Caco-2 (cell line): ENCODE data around the gene ERCC1. TPM values are rescaled to one million over a fixed set of nuclear protein-coding genes. Genes with fewer than 3 reads are reported as not detected.
A peak's percentile ranks its signal among the peaks of the same experiment; 100 is the strongest.

Experiments
- BruUV-seq: library from RNA; stranded (reverse); fragments of 400-500 nt; replicated peaks from 2 replicates; lab custom pipeline; 2021; lab: Mats Ljungman, UMichigan
- CTCF ChIA-PET: fragments of 300-600 bp; sonication (Branson Sonifier 250); formaldehyde crosslinking; loops from one replicate; lab custom pipeline; 2022; ENCODE audit warnings: antibody characterized with exemption; lab: Charles Lee
- POLR2A ChIA-PET: fragments of 300-600 bp; sonication (Branson Sonifier 250); formaldehyde crosslinking; loops from one replicate; lab custom pipeline; 2022; ENCODE audit warnings: antibody characterized with exemption; lab: Charles Lee
- DNase-seq, 2 experiments: peaks; one replicate each; pipeline versions ENCODE4 v3.0.0 to v3.0.0-alpha.2; 2020 to 2022
- H3K27me3 ChIP-seq: replicated peaks from 2 replicates; pipeline ENCODE4 v1.6.0; 2011; ENCODE audit warnings: low read length; ENCODE audit not compliant: control insufficient read depth, insufficient read depth
- H3K36me3 ChIP-seq: 2 replicates; pipeline ENCODE4 v1.5.1; 2011; ENCODE audit warnings: low read length; ENCODE audit not compliant: control insufficient read depth, insufficient read depth
- H3K4me1 ChIP-seq: fragments of 250-450 bp; sonication (Bioruptor Pico); 2 replicates; pipeline ENCODE4 v1.5.1; 2020; ENCODE audit warnings: mild to moderate bottlenecking
- H3K4me3 ChIP-seq: 2 replicates; pipeline ENCODE4 v1.5.1; 2011; ENCODE audit warnings: low read depth, mild to moderate bottlenecking, control low read depth, low read length
- H3K9me3 ChIP-seq: fragments of 250-450 bp; sonication (Bioruptor Pico); 2 replicates; pipeline ENCODE4 v1.5.1; 2020; ENCODE audit warnings: mild to moderate bottlenecking, moderate library complexity
- H3K27ac Mint-ChIP-seq: one replicate; pipeline ENCODE4 v1.8.0; 2022; ENCODE audit warnings: mixed read lengths; ENCODE audit not compliant: unreplicated experiment
- H3K27me3 Mint-ChIP-seq: one replicate; pipeline ENCODE4 v1.8.0; 2022; ENCODE audit warnings: mixed read lengths; ENCODE audit not compliant: insufficient read depth, unreplicated experiment
- H3K36me3 Mint-ChIP-seq: one replicate; pipeline ENCODE4 v1.8.0; 2022; ENCODE audit warnings: mild to moderate bottlenecking, mixed read lengths; ENCODE audit not compliant: insufficient read depth, unreplicated experiment
- H3K4me1 Mint-ChIP-seq: one replicate; pipeline ENCODE4 v1.8.0; 2022; ENCODE audit warnings: low read depth, mixed read lengths; ENCODE audit not compliant: unreplicated experiment
- H3K4me3 Mint-ChIP-seq: one replicate; pipeline ENCODE4 v1.8.0; 2022; ENCODE audit warnings: mild to moderate bottlenecking, moderate library complexity, mixed read lengths; ENCODE audit not compliant: unreplicated experiment
- H3K9me3 Mint-ChIP-seq: one replicate; pipeline ENCODE4 v1.8.0; 2022; ENCODE audit warnings: mixed read lengths; ENCODE audit not compliant: unreplicated experiment
- intact Hi-C: fragments of 100-400 bp; cut with micrococcal nuclease; formaldehyde crosslinking; loops from one replicate; pipeline ENCODE4 v1.10.0; 2022; ENCODE audit not compliant: unreplicated experiment
- total RNA-seq: library from RNA; stranded (reverse); gene quantifications from 2 replicates; pipeline ENCODE4 v1.2.3, GENCODE V29; 2022
- TF ChIP-seq, protein P1 (sequence below), 2 experiments: fragments of 200-600 bp in 1 of 2; IDR thresholded peaks; 1 replicate in 1 of 2; 2 replicates in 1 of 2; pipeline versions ENCODE4 v1.5.1 to v1.8.0; 2011 to 2022; ENCODE audit warnings: antibody characterized with exemption in 1 of 2, control low read depth in 1 of 2, inconsistent platforms in 1 of 2, low read depth in 1 of 2, low read length in 1 of 2, mild to moderate bottlenecking in 1 of 2, moderate library complexity in 1 of 2; ENCODE audit not compliant: insufficient read depth in 1 of 2, severe bottlenecking in 1 of 2, unreplicated experiment in 1 of 2

The ERCC1 gene
- total RNA-seq, 1 experiment from 2014 or later, result 51.0 TPM

DNA sequence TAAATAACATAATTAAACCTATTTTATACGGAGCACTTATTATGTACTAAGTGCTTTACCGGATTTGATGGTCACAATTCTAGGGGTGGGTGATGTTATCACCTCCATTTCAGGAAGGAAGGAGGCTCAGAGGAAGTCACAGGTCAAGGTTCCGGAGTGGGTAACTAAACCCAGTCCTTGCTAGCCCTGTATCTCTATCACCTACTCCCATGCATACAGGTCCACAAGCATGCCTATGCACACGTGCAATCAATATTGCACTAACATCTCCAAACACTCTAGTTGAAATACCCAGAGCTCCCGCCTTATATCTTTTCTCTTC is 26.3 kb upstream of the ERCC1 start:
- Histone ChIP-seq H3K27me3 (no peaks in the 10 kb centered on the region), H3K36me3 (no peaks in the 10 kb centered on the region), H3K4me1 (peaks cover 24% of the 10 kb centered on the region), H3K9me3 (no peaks in the 10 kb centered on the region), H3K4me3 (peak overlapping the region; percentile 51)
- TSS peak; percentile 71 for BruUV-seq
- ChIA-PET POLR2A (interaction anchor here (1.0 kb wide), 1 partner anchor 18 kb away, joined by 5 read pairs; the partner anchor contains the start of gene FOSB), CTCF (interaction anchor here (1.2 to 3.2 kb wide), 2 partner anchors 10 to 29 kb away, joined by 3 to 14 read pairs; no protein-coding TSS in a partner anchor)
- Mint-ChIP-seq H3K4me1 (peaks cover 39% of the 10 kb centered on the region), H3K27me3 (no peaks in the 10 kb centered on the region), H3K27ac (peak overlapping the region; percentile 98), H3K4me3 (peak overlapping the region; percentile 82), H3K36me3 (peaks cover 10% of the 10 kb centered on the region), H3K9me3 (no peaks in the 10 kb centered on the region)
- intact Hi-C loops, result loop anchor here (1.0 kb wide), 1 partner anchor 19 kb away; no protein-coding TSS in a partner anchor
- TF ChIP-seq, protein P1, sequence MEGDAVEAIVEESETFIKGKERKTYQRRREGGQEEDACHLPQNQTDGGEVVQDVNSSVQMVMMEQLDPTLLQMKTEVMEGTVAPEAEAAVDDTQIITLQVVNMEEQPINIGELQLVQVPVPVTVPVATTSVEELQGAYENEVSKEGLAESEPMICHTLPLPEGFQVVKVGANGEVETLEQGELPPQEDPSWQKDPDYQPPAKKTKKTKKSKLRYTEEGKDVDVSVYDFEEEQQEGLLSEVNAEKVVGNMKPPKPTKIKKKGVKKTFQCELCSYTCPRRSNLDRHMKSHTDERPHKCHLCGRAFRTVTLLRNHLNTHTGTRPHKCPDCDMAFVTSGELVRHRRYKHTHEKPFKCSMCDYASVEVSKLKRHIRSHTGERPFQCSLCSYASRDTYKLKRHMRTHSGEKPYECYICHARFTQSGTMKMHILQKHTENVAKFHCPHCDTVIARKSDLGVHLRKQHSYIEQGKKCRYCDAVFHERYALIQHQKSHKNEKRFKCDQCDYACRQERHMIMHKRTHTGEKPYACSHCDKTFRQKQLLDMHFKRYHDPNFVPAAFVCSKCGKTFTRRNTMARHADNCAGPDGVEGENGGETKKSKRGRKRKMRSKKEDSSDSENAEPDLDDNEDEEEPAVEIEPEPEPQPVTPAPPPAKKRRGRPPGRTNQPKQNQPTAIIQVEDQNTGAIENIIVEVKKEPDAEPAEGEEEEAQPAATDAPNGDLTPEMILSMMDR (IDR thresholded peaks at IDR 0.05; ENCODE audit: insufficient read depth in 1 of 2, low read depth in 1 of 2, low read length in 1 of 2, severe bottlenecking in 1 of 2, unreplicated experiment in 1 of 2), result no peak
- DNase-seq, result no peak

DNA sequence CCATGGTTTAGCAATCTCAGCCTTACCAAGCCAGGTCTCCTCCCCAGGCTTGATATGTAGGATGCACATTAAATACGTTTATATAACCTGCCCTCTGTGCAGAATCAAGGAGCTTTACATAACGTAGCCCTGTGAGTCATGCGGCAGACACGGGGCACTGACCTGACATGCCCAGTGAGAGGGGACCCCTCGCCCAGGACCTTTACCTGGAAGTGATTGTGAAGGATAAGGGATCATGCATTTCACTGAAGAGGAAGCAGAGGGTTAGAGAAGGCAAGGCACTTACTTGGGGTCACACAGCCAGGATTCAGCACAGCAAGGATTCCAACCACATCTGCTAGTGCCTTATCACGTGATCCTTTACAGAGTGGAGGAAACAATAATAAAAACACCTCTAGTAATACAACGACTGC is 25.2 kb upstream of the ERCC1 start:
- Mint-ChIP-seq H3K4me3 (peak overlapping the region; percentile 38), H3K27ac (peak overlapping the region; percentile 98), H3K27me3 (no peaks in the 10 kb centered on the region), H3K4me1 (peaks cover 39% of the 10 kb centered on the region), H3K36me3 (peaks cover 12% of the 10 kb centered on the region), H3K9me3 (no peaks in the 10 kb centered on the region)
- ChIA-PET POLR2A (interaction anchor here (1.0 kb wide), 1 partner anchor 19 kb away, joined by 5 read pairs; the partner anchor contains the start of gene FOSB), CTCF (interaction anchor here (1.1 to 3.2 kb wide), 3 partner anchors 9 to 30 kb away, joined by 3 to 14 read pairs (median 3); no protein-coding TSS in a partner anchor)
- intact Hi-C loops, result no loop called here
- no peak for DNase-seq
- Histone ChIP-seq H3K9me3 (no peaks in the 10 kb centered on the region), H3K4me1 (peaks cover 31% of the 10 kb centered on the region), H3K27me3 (no peaks in the 10 kb centered on the region), H3K36me3 (no peaks in the 10 kb centered on the region), H3K4me3 (no peak overlapping the region)
- TF ChIP-seq, protein P1 (IDR thresholded peaks at IDR 0.05; ENCODE audit: insufficient read depth in 1 of 2, low read depth in 1 of 2, low read length in 1 of 2, severe bottlenecking in 1 of 2, unreplicated experiment in 1 of 2), result no peak
- no TSS peak for BruUV-seq

DNA sequence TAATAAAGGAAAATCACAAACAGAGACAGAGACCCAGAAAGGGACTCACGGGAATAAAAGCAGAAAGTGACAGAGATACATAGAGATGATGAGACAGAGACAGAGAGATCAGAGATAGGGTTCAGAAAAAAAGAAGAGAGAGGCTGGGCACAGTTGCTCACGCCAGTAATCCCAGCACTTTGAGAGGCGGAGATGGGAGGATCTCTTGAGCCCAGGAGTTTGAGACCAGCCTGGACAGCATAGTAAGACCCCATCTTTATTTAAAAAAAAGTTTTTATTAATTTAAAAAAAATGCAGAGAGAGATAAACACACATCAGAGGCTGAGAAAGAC is 24.7 kb upstream of the ERCC1 start:
- intact Hi-C loops, result no loop called here
- Mint-ChIP-seq H3K27ac (peak overlapping the region; percentile 19), H3K4me3 (no peak overlapping the region), H3K36me3 (peaks cover 17% of the 10 kb centered on the region), H3K27me3 (no peaks in the 10 kb centered on the region), H3K4me1 (peaks cover 35% of the 10 kb centered on the region), H3K9me3 (no peaks in the 10 kb centered on the region)
- H3K36me3 ChIP-seq, result no peaks in the 10 kb centered on the region
- CTCF ChIA-PET, result interaction anchor here (1.1 to 3.2 kb wide), 3 partner anchors 9 to 30 kb away, joined by 3 to 14 read pairs (median 9); no protein-coding TSS in a partner anchor
- no peaks in the 10 kb centered on the region for H3K27me3 ChIP-seq
- H3K9me3 ChIP-seq, result no peaks in the 10 kb centered on the region
- BruUV-seq, result no TSS peak
- H3K4me3 ChIP-seq, result no peak overlapping the region
- DNase-seq, result no peak
- peaks cover 27% of the 10 kb centered on the region for H3K4me1 ChIP-seq
- TF ChIP-seq, protein P1 (IDR thresholded peaks at IDR 0.05; ENCODE audit: insufficient read depth in 1 of 2, low read depth in 1 of 2, low read length in 1 of 2, severe bottlenecking in 1 of 2, unreplicated experiment in 1 of 2), result no peak
- POLR2A ChIA-PET, result interaction anchor here (1.5 kb wide), 1 partner anchor 21 kb away, joined by 6 read pairs; no protein-coding TSS in a partner anchor
